ENCODE data around the gene LMTK3.

Gene LMTK3

DNA sequence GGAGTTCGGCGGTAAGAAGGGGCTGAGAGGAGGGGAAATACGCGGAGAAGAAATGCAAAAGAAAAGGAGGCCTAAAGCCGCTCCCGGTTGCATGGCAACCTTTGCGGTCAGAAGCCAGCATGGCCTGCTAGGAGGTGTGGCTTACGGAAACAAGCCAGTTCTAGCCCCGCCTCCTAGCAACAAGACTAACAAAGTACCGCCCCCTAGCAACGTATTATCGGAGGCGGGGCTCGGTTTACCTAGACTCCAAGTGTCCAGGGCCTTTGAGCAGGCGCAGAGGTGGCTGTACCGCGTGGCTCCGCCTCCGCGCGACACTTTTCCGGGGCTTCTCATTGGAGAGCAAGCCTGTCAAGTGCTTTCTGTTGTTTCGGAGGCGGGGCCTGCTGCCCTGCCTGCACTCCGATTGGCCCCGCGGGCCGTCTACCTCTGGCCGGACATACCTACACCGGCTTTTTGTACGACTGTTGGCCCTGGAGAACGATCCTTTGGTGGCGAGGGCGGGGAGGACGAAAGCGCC lies 42.8 kb downstream of the LMTK3 start:
- DNase-seq, result peak; percentile 100

DNA sequence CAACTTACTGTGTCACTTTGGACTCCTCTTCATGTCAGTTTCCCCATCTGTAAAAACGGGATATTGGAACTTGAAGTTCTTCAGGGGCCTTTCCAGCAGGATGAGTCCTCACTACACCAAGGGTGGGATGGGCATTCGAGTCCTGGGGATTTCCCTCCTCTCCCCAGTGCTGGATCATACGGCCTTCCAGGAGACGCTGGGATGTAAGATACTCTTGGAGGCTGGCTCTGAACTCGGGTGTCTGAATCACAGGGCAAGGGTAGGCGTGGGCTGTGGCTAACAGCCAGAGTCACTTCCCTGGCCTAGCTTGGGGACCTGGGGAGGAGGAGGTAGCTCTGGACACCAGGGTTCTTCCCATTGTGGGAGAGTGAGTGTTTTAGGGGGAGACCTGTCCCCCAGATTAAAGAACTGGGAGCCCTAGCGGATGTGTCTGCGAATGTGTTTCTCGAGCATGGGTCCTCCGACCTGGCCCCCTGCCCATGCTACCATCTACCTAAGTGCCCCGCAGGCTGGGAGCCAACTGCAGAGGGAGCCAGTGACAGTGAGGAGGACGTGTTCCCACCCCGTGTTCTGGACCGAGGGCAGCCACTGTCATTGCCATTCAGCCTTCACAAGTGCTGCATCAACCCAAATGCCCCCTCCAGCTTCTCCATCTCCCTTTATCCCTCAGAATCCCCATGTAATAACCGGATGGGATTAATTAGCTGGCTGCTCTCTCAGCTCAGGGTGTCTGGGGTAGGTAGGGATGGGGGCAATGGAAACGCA lies 44.9 kb downstream of the LMTK3 start:
- peak; percentile 29 for DNase-seq

DNA sequence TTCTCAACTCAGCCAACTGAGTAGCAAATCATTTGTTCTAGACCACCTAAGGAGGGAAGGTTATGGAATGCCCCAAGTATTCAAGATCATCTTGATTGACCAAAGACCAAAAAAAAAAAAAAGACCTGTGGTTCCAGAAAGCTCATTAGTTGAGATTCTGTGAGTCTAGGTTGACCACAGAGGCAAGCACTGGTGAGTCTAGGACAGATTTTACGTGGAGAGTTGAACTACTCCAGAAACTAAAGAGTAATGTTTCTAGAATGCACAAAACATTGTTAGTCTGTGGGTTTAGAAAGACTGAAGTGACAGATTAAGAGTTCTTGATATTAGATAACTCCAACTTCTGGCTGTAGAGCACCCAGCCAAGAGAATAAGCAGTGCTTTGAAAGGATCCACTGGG lies 46.4 kb downstream of the LMTK3 start:
- no peak for DNase-seq

DNA sequence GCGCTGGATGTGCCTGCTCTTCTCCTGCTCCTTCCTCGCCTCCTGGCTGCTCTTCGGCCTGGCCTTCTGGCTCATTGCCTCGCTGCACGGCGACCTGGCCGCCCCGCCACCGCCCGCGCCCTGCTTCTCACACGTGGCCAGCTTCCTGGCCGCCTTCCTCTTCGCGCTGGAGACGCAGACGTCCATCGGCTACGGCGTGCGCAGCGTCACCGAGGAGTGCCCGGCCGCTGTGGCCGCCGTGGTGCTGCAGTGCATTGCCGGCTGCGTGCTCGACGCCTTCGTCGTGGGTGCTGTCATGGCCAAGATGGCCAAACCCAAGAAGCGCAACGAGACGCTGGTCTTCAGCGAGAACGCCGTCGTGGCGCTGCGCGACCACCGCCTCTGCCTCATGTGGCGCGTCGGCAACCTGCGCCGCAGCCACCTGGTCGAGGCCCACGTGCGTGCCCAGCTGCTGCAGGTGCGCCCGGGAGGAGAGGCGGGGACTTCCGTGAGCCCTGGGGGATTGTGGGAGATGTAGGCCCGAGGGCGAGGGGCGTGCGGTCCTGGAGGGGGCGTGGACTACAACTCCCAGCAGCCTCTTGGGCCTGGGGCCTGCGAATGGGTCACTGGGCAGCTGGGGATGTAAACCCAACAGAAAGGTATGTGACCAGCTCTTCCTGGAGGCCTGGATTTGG lies 49.5 kb downstream of the LMTK3 start:
- no peak for DNase-seq

DNA sequence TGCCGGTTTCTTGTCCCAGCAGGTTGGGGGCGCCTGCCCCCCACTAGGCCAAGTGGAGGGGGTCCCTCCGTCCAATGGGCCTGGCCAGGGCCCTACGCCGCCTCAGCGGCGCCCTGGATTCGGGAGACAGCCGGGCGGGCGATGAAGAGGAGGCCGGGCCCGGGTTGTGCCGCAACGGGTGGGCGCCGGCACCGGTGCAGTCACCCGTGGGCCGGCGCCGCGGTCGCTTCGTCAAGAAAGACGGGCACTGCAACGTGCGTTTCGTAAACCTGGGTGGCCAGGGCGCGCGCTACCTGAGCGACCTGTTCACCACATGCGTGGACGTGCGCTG lies 50.0 kb downstream of the LMTK3 start:
- no peak for DNase-seq

DNA sequence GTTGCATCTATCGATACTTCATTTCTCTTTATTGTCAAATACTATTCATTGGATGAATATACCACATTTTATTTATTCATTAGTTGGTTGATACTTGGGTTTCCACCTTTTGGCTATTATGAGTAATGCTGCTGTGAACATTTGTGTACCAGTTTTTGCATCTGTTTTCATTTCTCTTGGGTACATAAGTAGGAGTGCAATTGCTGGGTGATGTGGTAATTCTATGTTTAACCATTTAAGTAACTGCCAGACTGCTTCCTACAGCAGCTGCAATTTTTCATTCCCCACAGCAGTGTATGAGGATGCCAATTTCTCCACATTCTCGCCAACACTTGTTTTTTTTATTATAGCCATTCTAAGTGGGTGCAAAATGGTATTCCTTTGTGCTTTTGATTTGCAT lies 53.6 kb downstream of the LMTK3 start:
- DNase-seq, result no peak

DNA sequence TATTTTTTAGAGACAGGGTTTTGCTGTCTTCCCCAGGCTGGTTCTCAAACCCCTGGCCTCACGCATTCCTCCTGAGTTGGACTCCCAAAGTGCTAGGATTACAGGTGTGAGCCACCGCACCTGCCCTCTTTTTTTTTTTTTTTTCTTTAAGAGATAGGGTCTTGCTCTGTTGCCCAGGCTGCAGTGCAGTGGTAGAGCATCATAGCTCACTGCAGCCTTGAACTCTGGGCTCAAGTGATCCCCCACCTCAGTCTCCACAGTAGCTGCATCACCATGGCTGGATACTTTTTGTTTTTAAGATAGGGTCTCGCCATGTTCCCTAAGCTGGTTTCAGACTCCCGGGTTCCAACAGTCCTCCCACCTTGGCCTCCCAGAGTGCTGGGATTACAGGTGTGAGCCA lies 54.8 kb downstream of the LMTK3 start:
- no peak for DNase-seq

DNA sequence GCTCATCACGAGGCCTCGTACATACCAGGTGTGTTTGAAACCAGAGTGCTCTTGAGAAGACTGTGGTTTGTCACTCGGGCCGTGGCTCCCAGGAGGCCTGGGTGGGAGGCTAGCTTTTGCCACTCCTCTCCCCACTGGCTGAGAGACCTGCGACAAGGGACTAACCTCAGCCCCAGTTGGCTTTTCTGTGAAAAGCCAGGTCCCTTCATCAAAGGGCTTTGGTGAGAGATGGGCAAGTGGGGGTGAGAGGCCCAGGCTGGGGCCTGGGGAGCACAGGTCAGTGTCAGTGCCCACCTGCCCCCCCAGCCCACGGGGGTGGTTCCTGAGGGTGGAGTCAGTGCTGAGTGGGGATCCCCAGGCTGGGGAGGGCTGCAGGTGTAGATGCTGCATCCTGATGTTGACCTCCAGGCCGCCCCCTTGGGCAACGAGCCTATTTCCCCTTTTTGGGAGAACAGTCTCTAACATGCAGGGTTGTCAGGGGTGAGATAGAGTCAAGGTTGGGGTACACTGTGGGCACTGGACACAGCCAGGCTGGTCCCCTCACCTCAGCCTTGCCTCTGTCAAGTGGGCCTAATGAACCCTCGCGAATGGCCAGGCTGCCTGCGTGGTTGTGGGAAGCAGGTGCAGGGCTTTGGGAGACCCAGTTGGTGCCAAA lies 55.6 kb downstream of the LMTK3 start:
- no peak for DNase-seq

DNA sequence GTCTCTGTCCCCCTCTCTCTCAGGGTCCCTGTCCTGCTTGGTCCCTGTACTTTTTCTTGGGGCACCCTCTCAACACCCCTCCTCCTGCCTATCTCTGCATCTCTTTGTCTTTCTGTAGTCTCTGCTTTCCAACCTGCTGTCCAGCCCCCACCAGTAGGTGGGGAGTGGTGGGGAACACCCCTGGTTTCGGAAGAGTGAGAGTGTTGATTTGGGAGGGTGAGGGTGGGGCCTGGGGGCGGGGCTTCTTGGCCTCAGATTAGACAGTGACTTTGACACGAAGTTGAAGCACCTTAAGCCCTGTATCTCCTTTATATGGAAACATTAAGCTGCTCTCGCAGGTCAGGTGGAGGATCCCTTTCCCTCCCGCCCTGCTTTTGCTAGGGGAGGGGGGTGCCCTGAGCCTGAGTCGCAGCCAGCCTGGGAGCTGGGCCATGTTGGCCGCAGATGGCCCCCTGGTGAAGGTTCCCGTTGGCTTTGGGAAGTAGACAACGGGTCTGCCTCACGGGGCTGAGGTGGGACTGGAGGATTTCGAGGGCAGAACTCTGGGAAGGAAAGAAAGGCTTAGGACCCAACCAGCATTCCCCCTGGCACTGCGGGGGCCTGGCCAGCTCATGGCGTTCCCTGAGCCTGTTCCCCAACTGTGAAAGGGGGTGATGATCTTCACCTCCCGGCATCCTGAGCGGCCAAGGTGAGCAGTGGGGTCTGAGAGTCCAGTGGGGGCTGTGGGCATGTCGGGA lies 56.3 kb downstream of the LMTK3 start, which contains the start of gene KCNJ14:
Gene KCNJ14 (plus strand): TSS at position 404 of the 737 bp plus-strand sequence. CDS start 6,151 bp downstream, outside the sequence.
- no peak for DNase-seq

DNA sequence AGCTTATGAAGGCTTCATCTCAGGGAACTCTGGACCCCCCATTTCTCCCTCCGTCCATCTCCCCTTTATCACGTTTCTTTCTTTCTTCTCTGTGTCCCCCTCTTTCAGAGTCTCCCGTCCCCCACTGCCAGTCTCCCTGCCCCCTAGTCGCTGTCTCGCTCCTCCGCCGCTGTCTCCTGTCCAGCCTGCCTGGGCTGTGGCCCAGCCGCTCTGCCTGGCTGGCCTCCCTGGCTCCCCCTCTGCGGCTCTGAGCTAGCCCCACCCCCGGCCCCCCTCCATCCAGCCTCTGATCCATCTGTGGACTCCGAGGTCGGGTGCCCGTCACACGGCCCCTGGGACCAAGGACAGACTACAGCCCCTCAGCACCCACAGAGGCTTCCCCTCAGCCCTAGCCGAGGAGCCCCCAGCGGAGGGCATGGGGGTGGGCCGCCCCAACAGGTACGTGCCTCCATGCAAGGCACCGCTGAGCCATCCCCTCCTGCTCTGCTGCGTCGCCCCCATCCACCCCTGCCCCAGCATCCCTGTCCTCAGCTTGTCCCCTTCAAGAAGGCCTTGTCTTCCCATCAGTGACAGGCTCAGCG lies 57.4 kb downstream of the LMTK3 start:
- DNase-seq, result no peak

DNA sequence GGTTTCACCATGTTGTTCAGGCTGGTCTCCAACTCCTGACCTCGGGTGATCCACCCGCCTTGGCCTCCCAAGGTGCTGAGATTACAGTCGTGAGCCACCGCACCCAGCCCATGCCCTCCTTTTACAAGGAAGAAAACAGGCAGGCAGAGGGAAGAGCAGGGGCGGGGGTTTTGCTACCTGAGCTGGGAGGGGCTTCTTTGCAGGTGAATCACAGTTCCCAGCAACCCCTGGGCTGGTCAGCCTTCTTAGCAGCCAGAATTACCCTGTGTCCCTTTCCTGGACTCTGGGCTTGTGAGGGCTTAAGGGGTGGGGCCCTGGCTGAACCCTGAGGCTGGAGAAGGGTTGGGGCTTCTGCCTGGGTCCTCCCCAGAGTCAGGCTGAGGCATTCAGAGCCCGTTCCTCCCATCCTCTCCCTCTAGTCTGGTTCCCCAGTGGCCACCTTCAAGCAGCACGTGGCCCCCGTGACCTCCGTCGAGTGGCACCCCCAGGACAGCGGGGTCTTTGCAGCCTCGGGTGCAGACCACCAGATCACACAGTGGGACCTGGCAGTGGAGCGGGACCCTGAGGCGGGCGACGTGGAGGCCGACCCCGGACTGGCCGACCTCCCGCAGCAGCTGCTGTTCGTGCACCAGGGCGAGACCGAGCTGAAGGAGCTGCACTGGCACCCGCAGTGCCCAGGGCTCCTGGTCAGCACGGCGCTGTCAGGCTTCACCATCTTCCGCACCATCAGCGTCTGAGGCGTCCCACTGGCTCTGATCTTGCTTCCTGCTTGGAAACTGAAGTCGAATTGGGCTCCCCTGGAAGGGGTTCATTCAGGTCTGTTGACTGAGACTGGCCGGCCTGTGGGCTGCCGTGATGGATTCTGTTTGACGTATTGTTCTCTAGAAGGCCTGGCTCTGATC lies 59.1 kb downstream of the LMTK3 start:
- DNase-seq, result no peak

DNA sequence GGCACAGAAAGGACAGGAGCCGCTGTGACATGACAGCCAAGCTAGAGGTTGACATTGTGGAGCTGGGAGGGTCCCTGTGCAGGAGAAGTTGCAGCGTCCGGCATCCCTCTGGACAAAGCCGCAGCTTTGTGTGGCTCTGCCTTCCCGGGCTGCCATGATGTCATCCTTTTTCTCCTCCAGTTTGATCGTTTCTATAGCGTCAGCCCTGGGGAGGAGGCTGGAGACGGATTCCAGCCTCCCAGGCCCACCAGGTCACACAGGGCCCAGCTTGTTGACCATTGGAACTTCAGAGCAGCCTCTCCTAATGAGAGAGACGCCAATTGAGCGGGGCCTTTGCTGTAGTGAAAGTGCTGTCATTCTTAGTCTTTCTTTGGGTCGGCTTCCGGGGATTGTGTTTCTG lies 60.0 kb downstream of the LMTK3 start:
- DNase-seq, result no peak

DNA sequence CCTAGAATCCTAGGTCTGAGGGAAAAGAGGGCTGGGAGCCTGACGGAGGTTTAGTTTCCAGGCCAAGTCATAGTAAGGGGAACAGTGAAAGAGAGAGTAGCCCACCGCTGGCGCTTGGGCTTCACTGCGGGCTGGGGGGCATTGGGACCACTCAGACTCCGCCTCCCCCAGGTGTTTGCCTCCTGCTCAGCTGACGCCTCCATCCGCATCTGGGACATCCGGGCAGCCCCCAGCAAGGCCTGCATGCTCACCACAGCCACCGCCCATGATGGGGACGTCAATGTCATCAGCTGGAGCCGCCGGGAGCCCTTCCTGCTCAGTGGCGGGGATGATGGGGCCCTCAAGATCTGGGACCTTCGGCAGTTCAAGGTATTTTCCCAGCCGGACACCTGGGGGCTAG lies 60.8 kb downstream of the LMTK3 start:
- DNase-seq, result no peak

DNA sequence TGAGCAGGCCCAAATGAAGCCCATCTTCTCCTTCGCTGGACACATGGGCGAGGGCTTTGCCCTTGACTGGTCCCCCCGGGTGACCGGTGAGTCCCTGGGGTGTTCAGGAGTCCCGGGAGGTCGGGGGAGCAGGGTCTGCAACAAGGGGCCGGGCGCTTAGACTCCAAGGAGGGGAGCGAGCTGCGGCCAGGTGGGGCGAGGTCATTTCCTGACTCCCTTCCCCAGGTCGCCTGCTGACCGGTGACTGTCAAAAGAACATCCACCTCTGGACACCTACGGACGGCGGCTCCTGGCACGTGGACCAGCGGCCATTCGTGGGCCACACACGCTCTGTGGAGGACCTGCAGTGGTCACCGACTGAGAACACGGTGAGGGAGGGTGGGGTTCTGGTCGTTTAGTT lies 61.2 kb downstream of the LMTK3 start:
- DNase-seq, result no peak

DNA sequence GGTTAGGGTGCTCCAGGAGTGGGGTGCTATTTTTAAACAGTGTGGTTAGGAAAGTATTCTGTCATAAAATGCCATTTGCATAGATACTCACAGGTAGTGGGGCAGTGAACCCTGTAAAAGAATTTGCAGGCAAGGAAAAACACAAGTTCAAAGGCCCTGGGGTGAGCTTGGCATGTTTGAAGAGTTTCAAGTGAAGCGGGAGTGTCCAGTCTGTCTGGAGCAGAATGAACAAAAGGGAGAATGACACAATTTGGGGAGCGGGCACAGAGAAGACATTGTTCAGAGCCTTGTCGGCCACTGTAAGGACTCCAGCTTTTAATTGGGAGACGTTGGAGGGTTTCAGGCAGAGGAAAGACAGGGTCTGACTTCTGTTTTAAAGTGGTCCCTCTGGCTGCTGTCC lies 63.1 kb downstream of the LMTK3 start:
- no peak for DNase-seq

DNA sequence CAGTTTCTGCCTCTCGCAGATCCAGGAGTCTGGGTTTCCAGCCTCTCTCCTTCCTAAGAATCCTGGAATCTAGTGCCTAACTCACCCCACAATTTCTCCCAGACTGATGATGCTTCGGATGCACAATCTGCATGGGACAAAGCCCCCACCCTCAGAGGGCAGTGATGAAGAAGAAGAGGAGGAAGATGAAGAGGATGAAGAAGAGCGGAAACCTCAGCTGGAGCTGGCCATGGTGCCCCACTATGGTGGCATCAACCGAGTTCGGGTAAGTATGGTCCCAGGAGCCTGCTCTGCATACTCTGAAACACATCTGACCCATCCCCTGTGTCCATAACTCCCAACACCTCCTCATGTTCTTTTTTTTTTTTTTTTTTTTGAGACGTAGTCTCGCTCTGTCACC lies 65.1 kb downstream of the LMTK3 start:
- DNase-seq, result no peak

DNA sequence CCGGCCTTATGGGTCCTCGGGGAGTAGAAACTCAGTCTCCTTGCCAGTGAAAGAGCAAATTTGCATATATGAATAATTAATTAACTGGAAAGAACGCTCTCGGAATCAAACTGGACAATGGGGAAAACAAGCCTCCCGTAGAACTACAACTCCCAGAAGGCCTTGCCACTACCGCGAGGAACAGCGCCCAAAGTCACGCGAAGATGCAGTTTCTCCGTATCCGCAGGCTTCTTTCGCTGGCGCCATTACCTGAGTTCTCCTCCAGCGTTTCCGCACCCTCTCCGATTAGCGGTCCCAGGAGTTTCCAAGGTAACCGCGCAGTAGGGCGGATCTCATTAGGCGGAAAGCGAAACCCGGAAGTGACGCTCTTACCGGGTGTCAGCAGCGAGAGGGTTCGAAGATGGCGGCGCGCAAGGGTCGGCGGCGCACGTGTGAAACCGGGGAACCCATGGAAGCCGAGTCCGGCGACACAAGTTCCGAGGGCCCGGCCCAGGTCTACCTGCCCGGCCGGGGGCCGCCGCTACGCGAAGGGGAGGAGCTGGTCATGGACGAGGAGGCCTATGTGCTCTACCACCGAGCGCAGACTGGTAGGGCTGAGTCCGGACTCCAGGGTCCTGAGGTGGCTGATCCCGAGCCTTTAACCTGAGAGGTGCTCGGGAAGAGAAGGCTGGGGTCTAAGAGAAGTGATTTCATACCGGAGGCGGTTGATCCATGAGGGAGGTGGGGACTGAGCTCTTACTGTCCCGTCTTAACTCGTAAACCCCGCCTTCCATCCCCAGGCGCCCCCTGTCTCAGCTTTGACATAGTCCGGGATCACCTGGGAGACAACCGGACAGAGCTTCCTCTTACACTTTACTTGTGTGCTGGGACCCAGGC lies 65.8 kb downstream of the LMTK3 start, which contains the start of gene GRWD1:
Gene GRWD1 (plus strand): TSS at position 378 of the 876 bp plus-strand sequence. CDS start 23 bp downstream, at position 401.
- DNase-seq, result peak; percentile 97

DNA sequence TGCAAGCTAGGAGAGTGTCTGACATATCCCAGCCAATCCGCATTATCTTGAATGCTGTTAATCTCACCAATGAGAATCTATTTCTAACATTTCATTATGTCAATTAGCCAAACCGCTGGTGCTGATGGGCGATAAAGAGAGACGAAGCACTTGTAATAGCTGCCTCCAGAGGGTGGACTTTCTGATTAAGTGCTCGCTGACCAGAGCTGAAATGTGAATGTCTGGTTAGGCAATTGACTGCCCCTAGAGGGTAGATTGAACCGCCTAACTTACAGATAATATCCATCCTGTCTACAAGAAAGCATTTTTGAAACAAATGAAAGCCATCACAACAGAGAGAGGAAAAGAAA lies 66.4 kb downstream of the LMTK3 start:
- peak; percentile 66 for DNase-seq

DNA sequence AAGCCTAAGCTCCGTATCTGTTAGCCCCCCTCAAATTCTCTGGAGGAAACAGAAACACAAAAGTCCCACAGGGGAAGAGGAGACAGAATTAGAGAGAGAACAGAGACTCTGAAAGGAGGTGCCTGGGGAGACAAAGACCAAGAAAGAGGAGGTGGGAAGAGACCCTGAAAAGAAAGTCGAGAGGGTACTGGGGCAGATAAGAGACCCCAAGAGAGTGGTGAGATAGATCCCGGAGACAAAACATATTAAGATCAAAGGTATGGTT lies 66.8 kb downstream of the LMTK3 start:
- no peak for DNase-seq

DNA sequence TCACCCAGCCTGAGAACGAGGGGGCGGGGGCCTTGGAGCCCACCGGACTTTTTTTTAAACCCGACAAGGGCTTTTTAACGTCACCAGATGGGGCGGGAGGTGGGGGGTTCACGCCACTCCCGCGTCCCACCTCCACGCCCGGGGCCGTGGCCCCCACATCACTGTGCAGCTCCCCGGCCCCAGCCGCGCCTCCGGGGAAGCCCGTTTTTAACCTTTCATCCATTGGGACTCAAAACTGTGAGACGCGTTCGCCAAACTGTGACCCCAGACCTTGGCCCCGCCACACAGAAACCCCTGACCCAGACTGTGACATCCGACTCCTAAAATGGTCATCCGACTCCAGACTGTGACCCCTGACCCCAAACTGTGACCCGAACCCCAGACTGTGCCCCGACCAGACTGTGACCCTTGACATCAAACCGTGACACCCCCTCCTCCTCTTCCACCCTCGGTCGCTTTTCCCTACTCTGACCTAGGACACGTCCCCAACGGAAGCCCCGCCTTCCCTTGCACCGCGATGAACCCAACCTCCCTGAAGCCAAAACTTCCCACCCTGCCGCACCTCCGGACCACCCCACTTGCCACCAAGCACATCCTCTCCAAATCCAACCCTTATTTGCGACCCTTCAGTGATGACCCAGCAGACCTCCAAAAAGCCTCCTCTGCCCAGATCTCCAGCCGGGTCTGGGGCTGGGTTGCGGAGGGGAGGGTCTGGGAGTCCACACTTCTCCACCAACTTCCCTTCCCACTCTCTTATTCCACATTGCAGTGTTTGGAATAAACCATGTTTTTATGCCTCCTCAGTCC lies 67.3 kb downstream of the LMTK3 start:
- DNase-seq, result no peak
